ENCODE data around the gene FANCC.

DNA sequence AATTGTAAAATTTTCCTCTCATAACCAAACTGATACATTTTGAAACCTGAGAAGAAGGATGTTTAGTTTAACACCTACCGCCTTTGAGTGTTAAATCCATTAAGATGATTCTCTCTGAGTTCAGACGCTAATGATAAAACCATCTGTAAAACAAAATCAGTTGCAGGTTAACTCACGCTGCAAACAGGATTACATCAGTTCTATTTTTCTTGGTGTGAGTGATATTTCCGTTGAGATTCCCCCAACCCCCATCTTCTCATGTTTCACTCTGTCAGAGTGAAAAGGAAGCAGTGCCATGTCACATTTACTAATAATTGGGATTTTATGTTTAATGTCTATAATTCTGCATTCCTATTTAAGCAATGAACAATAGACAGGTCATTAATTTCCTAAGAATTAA, 146.5 kb downstream of the FANCC start:
- TF ChIP-seq, protein P1, sequence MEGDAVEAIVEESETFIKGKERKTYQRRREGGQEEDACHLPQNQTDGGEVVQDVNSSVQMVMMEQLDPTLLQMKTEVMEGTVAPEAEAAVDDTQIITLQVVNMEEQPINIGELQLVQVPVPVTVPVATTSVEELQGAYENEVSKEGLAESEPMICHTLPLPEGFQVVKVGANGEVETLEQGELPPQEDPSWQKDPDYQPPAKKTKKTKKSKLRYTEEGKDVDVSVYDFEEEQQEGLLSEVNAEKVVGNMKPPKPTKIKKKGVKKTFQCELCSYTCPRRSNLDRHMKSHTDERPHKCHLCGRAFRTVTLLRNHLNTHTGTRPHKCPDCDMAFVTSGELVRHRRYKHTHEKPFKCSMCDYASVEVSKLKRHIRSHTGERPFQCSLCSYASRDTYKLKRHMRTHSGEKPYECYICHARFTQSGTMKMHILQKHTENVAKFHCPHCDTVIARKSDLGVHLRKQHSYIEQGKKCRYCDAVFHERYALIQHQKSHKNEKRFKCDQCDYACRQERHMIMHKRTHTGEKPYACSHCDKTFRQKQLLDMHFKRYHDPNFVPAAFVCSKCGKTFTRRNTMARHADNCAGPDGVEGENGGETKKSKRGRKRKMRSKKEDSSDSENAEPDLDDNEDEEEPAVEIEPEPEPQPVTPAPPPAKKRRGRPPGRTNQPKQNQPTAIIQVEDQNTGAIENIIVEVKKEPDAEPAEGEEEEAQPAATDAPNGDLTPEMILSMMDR (IDR thresholded peaks at IDR 0.05): no peak
- no peak for TF ChIP-seq POLR2A (IDR thresholded peaks at IDR 0.05)
